B cell (primary cell): ENCODE data around the gene DNAH8. TPM values are rescaled to one million over a fixed set of nuclear protein-coding genes. Genes with fewer than 3 reads are reported as not detected.

ENCODE experiments used
- ATAC-seq: fragments of 200-7000 bp; cut with Tn5 transposase; one replicate; pipeline ENCODE4 v1.10.0; 2021; ENCODE audit warnings: low read depth, mild to moderate bottlenecking, moderate number of reproducible peaks, moderate library complexity
- CTCF ChIA-PET: fragments of 350-600 bp; sonication (Branson Sonifier 250); formaldehyde crosslinking; loops from one replicate; lab custom pipeline; 2021; ENCODE audit warnings: antibody characterized with exemption, inconsistent platforms; lab: Charles Lee
- POLR2A ChIA-PET: fragments of 350-600 bp; sonication (Branson Sonifier 250); formaldehyde crosslinking; loops from one replicate; lab custom pipeline; 2021; ENCODE audit warnings: antibody characterized with exemption; lab: Charles Lee
- DNase-seq: peaks from one replicate; pipeline ENCODE4 v3.0.0; 2013
- H2AFZ ChIP-seq: 2 replicates; pipeline ENCODE4 v1.6.1; 2012; ENCODE audit warnings: mild to moderate bottlenecking, low read depth, low read length; ENCODE audit not compliant: insufficient read depth, poor library complexity, severe bottlenecking
- H3K27ac ChIP-seq, 2 donors: 1 replicate in 1 of 2; 2 replicates in 1 of 2; pipeline ENCODE4 v1.5.1; 2012 to 2013; ENCODE audit warnings: low read length in 2 of 2, mild to moderate bottlenecking in 2 of 2, moderate library complexity in 1 of 2
- H3K27me3 ChIP-seq, 4 experiments: fragments of 200-600 bp in 1 of 4; sonication (generic) in 1 of 4; replicated peaks in 1 of 4; 1 replicate in 2 of 4; 2 replicates in 2 of 4; pipeline versions ENCODE4 v1.6.1 to v1.7.0; 2013 to 2016; ENCODE audit warnings: low read length in 3 of 4, mild to moderate bottlenecking in 2 of 4, mixed read lengths in 1 of 4, moderate library complexity in 1 of 4; ENCODE audit not compliant: insufficient read depth in 4 of 4, control insufficient read depth in 3 of 4; ENCODE audit errors: control extremely low read depth in 1 of 4
- H3K36me3 ChIP-seq, 2 experiments: replicated peaks in 1 of 2; 1 replicate in 1 of 2; 2 replicates in 1 of 2; pipeline versions ENCODE4 v1.6.1 to v1.7.1; 2013; ENCODE audit warnings: low read length in 1 of 2; ENCODE audit not compliant: insufficient read depth in 2 of 2, control insufficient read depth in 1 of 2; ENCODE audit errors: control extremely low read depth in 1 of 2, extremely low read depth in 1 of 2
- H3K4me1 ChIP-seq, 2 donors: fragments of 200-600 bp in 1 of 2; sonication (generic) in 1 of 2; 1 replicate in 1 of 2; 2 replicates in 1 of 2; pipeline versions ENCODE4 v1.5.1 to v1.6.1; 2013 to 2017; ENCODE audit warnings: low read length in 2 of 2; ENCODE audit not compliant: control insufficient read depth in 2 of 2, insufficient read depth in 2 of 2
- H3K4me2 ChIP-seq: replicated peaks from 2 replicates; pipeline ENCODE3; 2012; ENCODE audit warnings: mild to moderate bottlenecking, low read depth, low read length; ENCODE audit not compliant: poor library complexity, severe bottlenecking
- H3K4me3 ChIP-seq, 5 experiments: fragments of 200-600 bp in 1 of 5; sonication (generic) in 1 of 5; 1 replicate in 3 of 5; 2 replicates in 2 of 5; pipeline versions ENCODE4 v1.5.1 to v1.7.0; 2011 to 2016; ENCODE audit warnings: low read length in 4 of 5, mild to moderate bottlenecking in 4 of 5, low read depth in 2 of 5, control low read depth in 1 of 5, moderate library complexity in 1 of 5; ENCODE audit not compliant: insufficient read depth in 1 of 5; ENCODE audit errors: control extremely low read depth in 1 of 5, extremely low read depth in 1 of 5
- H3K79me2 ChIP-seq: fragments of 200-600 bp; sonication (generic); one replicate; pipeline ENCODE4 v1.6.0; 2016; ENCODE audit warnings: low read length; ENCODE audit not compliant: control insufficient read depth, insufficient read depth
- H3K9ac ChIP-seq: fragments of 200-600 bp; sonication (generic); 2 replicates; pipeline ENCODE4 v1.6.1; 2017; ENCODE audit warnings: mild to moderate bottlenecking, low read length, moderate library complexity
- H3K9me3 ChIP-seq, 3 donors: one replicate each; pipeline versions ENCODE4 v1.6.1 to v1.7.1; 2013; ENCODE audit warnings: low read length in 2 of 3; ENCODE audit not compliant: control insufficient read depth in 2 of 3, insufficient read depth in 1 of 3; ENCODE audit errors: control extremely low read depth in 1 of 3
- H4K20me1 ChIP-seq: 2 replicates; pipeline ENCODE4 v1.6.0; 2012; ENCODE audit warnings: mild to moderate bottlenecking, low read length; ENCODE audit not compliant: insufficient read depth, control insufficient read depth, poor library complexity, severe bottlenecking
- H3K27ac Mint-ChIP-seq: one replicate; pipeline ENCODE4 v1.8.0; 2021; ENCODE audit warnings: mixed read lengths
- H3K27me3 Mint-ChIP-seq: one replicate; pipeline ENCODE4 v1.8.0; 2021; ENCODE audit warnings: mixed read lengths
- H3K4me1 Mint-ChIP-seq: one replicate; pipeline ENCODE4 v1.8.0; 2021; ENCODE audit warnings: mixed read lengths
- H3K4me3 Mint-ChIP-seq: one replicate; pipeline ENCODE4 v1.8.0; 2021; ENCODE audit warnings: mixed read lengths
- H3K9me3 Mint-ChIP-seq: one replicate; pipeline ENCODE4 v1.8.0; 2022; ENCODE audit warnings: mixed read lengths; ENCODE audit not compliant: insufficient read depth
- EZH2 ChIP-seq: IDR thresholded peaks from 2 replicates; pipeline ENCODE4 v1.6.1; 2012; ENCODE audit warnings: borderline replicate concordance, low read depth, mild to moderate bottlenecking, moderate library complexity, low read length; ENCODE audit not compliant: insufficient read depth, poor library complexity, severe bottlenecking
- WGBS: methylation state at CpG from one replicate; pipeline ENCODE4 v1.1.5; 2013; ENCODE audit warnings: missing lambda C conversion rate; ENCODE audit not compliant: insufficient coverage; 5-methylcytosine and 5-hydroxymethylcytosine counted together
- intact Hi-C: fragments of 100-400 bp; cut with micrococcal nuclease; formaldehyde crosslinking; loops from one replicate; pipeline ENCODE4 v1.10.0; 2022
- polyA plus RNA-seq: library from polyadenylated mRNA; depleted of rRNA; stranded (reverse); fragments of >200 nt; gene quantifications from 2 replicates; pipeline ENCODE4 v1.2.3, GENCODE V29; 2012
- total RNA-seq, 2 donors: library from RNA; stranded (reverse); fragments of 120-200 nt in 1 of 2; gene quantifications; 1 replicate in 1 of 2; 2 replicates in 1 of 2; pipeline versions ENCODE4 v1.2.3 to v1.2.4, GENCODE V29; 2013 to 2022
- TF ChIP-seq, protein P1 (sequence below): fragments of 200-600 bp; IDR thresholded peaks from one replicate; pipeline ENCODE4 v1.8.0; 2022; ENCODE audit warnings: antibody characterized with exemption, mild to moderate bottlenecking

Gene DNAH8
- total and polyA plus RNA-seq, 2 donors (not counting 1 experiment from before 2014, with no cell fraction given) = 0.69 to 1.1 TPM

DNA sequence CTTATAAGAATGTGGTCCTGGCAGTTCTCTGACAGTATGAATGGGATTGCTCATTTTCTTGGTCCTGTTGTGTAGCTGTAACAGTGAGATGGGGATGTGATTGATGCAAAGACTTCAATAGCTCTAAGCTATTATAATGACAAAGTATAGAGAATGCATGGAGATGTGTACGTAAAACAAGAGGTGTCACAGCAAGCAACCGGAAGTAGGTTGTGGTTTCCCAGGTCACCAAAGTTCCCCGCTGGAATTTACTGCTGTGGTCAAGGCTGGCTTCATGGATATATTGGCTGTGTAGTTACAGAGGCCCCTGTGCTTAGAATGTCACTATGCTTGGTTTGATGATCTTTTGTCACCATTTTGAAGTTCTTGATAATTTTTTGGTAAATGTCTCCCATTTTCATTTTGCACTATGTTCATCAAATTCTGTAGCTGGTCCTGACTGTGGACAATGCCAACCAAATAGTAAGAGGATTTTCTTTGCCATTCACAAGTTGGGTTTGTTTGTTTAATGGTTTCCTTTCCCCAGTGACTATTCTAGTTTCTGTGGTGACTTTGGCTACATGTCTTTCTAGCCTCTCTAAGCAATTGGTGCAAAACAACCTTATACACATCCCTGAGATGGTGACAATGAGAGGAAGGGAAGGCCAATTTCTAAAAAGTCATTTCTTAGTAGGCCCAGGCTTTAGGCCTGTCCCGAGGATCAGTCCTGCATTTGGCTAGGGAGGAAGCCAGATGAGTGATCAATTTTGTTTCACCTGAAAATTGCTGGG lies 10.5 kb downstream of the DNAH8 start:
- Mint-ChIP-seq H3K4me1 (no peaks in the 10 kb centered on the region), H3K27ac (no peak overlapping the region), H3K9me3 (no peaks in the 10 kb centered on the region), H3K27me3 (peaks cover 14% of the 10 kb centered on the region), H3K4me3 (no peak overlapping the region)
- H2AFZ ChIP-seq = no peak overlapping the region
- no peak overlapping the region for H3K4me2 ChIP-seq
- intact Hi-C loops = no loop called here
- no peaks in the 10 kb centered on the region for H3K4me1 ChIP-seq
- TF ChIP-seq, protein P1, sequence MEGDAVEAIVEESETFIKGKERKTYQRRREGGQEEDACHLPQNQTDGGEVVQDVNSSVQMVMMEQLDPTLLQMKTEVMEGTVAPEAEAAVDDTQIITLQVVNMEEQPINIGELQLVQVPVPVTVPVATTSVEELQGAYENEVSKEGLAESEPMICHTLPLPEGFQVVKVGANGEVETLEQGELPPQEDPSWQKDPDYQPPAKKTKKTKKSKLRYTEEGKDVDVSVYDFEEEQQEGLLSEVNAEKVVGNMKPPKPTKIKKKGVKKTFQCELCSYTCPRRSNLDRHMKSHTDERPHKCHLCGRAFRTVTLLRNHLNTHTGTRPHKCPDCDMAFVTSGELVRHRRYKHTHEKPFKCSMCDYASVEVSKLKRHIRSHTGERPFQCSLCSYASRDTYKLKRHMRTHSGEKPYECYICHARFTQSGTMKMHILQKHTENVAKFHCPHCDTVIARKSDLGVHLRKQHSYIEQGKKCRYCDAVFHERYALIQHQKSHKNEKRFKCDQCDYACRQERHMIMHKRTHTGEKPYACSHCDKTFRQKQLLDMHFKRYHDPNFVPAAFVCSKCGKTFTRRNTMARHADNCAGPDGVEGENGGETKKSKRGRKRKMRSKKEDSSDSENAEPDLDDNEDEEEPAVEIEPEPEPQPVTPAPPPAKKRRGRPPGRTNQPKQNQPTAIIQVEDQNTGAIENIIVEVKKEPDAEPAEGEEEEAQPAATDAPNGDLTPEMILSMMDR = no peak
- no peak for TF ChIP-seq EZH2
- H3K9me3 ChIP-seq = no peaks in the 10 kb centered on the region
- H3K4me3 ChIP-seq = no peak overlapping the region
- ATAC-seq (no peak), DNase-seq (no peak)
- no peaks in the 10 kb centered on the region for H4K20me1 ChIP-seq
- 68% methylated on average over 4 of the region's 4 CpGs for WGBS
- no peaks in the 10 kb centered on the region for H3K36me3 ChIP-seq
- CTCF ChIA-PET = no interaction called here
- no peaks in the 10 kb centered on the region for H3K79me2 ChIP-seq
- POLR2A ChIA-PET = no interaction called here
- H3K27me3 ChIP-seq = no peaks in the 10 kb centered on the region
- no peak overlapping the region for H3K9ac ChIP-seq
- H3K27ac ChIP-seq = no peak overlapping the region

DNA sequence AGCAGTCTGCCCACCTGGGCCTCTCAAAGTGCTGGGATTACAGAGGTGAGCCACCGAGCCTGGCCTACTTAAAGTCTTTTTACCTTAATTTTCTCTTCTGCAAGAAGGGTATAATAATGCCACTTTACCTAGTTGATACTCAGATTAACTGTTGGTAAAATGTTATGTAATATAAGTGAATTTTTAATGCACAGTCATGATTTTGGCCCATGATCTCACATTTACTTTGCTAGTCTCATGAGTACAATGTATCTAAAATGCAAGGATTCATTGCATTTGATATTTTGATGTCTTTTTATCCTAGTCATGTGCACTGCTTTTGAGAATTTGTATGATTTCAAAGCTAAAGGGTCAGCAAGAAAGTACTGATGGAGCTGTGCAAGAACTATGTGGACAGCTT lies 13.1 kb downstream of the DNAH8 start:
- Histone ChIP-seq H4K20me1 (no peaks in the 10 kb centered on the region), H3K4me3 (no peak overlapping the region), H2AFZ (no peak overlapping the region), H3K9ac (no peak overlapping the region), H3K4me1 (no peaks in the 10 kb centered on the region), H3K27ac (no peak overlapping the region), H3K9me3 (no peaks in the 10 kb centered on the region), H3K4me2 (no peak overlapping the region), H3K27me3 (no peaks in the 10 kb centered on the region), H3K36me3 (no peaks in the 10 kb centered on the region), H3K79me2 (no peaks in the 10 kb centered on the region)
- intact Hi-C loops = no loop called here
- H3K4me1 Mint-ChIP-seq = no peaks in the 10 kb centered on the region
- WGBS = no CpG with 5 or more reads among the region's 1 CpG
- TF ChIP-seq, protein P1 = no peak
- TF ChIP-seq EZH2 = no peak
- H3K27ac Mint-ChIP-seq = no peak overlapping the region
- H3K9me3 Mint-ChIP-seq = no peaks in the 10 kb centered on the region
- no peak overlapping the region for H3K4me3 Mint-ChIP-seq
- CTCF ChIA-PET = no interaction called here
- ATAC-seq = no peak
- POLR2A ChIA-PET = no interaction called here
- no peak for DNase-seq
- peaks cover 5% of the 10 kb centered on the region for H3K27me3 Mint-ChIP-seq
